HG03442 (cell line): Measurements from ENCODE around the gene REG1B.

Experiments used
- ATAC-seq: cut with Tn5 transposase; IDR thresholded peaks from one replicate; pipeline ENCODE4 v1.9.1; 2021; ENCODE audit warnings: mild to moderate bottlenecking, moderate library complexity; ENCODE audit not compliant: unreplicated experiment

REG1B gene, protein sequence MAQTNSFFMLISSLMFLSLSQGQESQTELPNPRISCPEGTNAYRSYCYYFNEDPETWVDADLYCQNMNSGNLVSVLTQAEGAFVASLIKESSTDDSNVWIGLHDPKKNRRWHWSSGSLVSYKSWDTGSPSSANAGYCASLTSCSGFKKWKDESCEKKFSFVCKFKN

DNA sequence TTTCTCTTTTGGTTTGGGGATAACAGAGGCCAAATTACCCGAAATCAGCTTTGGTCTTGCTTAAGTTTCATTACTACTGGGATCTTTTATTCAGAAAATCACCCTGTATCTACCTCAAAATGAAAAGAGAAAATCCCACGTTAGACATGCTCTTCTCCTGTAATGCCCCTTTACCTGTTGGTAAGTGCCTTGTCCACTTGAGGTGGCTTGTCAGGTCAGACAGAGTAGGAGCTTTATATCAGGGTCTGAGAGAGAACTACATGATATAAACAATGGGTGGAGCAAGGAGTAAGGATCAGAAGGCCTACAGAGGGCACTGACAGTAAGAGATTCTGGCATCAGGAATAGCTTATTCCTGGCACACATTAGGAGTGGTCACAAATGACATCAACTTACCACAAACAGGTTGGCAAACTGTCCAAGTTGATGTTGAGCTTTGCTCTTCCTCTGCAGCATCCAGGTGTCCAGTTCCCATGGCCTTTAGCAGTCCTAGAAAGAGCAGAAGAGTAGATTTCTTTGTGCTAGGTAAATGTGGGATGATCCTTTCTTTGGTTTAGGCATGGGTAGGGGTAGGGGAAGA is at the start of gene REG1B:
Gene REG1B, minus strand, starts transcription at position 209 of the 580 bp plus-strand sequence. CDS start 381 bp downstream, outside the sequence.
- no peak for ATAC-seq

DNA sequence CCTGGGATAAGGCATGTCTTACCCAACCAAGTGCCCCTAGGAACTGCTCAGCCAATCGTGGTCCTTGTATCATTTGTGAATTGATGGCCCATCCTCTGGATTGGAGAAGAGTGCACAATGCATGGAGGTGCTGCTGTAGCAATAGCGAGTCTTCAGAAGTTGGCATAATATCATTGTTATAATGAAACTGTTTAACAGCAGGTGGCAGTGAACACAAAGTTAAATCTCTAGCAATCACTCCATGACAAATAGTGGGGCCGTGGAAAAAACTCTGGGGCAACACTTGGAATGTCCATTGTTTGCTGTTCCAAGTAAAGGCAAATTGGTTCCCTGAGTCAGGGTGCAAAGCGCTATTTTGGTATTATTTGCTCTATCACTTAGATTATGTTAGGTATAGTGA is 43.9 kb upstream of the REG1B start:
- ATAC-seq, result no peak

DNA sequence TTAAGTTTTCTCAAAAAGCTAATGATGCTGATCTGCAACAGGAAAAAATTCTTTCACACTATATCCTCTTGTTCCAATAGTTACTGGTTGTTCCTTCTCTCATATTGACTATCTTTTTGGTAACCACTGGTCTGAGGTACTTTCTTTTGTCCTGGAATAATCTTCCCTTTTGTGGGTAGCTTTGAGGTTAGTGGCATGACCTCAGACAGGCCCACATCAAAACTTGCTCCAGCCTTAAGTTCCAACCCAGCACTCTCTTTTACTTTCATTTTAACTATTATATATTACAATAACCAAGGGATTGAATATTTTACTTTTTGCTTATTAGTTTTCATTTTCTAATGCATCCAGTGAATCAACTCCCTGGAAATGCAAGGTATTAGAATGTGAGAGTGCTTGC is 42.0 kb upstream of the REG1B start:
- no peak for ATAC-seq

DNA sequence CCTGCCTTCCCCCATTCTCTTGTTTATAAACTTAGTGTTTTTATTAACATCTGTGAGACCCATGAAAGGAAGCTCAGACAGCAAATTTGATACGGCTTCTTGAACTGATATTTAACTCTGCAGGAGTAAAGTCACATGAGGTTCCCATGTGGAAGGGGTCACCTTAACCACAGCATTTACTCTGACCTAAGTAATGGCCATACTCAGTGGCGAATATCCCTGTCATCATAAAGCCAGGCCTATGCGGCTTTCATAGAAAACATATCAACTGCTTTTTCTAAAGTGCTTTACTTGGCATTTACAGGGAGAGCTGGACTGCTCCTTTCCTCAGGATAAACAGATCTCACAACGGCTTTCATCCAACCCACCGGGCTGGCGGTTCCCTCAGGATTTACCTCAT is 41.5 kb upstream of the REG1B start:
- no peak for ATAC-seq

DNA sequence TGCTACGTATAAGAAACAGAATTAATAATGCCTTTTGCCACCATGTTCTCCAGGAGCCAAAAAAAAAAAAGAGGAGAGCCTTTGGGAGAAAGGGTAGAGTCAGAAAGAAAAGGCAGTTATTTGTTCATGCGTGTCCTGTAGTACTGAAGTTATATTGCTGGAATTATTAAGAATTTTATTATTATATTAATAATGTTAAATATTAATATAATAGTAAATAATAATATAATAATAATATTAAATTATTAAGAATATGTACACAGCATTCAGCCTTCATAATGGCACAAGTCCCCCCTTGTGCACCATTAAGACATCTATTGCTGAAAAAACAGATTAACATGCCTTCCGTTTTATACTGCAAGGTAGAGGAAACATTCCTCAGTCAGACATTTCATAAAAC is 40.6 kb upstream of the REG1B start:
- ATAC-seq, result no peak

DNA sequence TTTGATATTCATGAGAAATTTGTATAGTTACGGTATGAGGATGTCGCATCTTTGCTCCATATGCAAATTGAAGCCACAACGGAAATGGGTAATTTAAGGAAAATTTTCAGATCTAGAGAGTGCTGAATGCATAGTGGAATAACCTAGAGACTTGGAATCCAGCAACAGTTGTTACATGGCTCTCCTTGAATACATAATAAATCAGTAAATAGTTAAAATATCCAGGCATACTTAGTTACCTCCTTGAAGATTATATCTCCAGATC is 37.9 kb upstream of the REG1B start:
- ATAC-seq, result no peak

DNA sequence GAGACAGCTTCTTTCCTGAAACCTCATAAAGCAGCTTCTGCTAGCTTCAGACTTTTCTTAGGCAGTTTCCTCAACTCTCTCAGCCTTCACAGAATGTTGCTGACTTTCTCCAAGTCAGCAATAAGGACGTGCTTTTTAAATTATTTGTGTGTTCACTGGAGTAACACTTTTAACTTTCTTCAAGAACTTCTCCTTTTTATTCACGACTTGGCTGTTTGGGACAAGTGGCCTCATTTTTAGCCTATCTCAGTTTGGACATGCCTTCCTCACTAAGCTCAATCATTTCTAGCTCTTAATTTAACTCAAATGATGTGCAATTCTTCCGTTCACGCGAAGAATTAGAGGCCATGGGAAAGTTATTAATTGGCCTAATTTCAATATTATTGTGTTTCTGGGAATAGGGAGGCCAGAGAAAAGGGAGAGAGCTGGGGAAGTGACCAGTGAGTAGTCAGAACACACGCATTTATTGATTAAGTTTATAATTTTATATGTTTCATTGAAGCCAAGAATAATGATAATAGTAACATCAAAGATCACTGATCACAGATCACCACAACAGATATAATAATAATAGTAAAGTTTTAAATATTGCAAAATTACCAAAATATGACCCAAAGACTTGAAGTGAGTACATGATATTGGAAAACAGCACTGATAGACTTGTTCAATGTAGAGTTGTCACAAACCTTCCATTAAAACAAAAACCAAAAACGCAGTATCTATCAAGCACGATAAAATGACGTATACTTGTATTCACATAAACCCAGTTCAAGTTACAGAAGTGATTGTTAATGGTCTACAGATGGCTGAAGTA is 37.3 kb upstream of the REG1B start:
- ATAC-seq, result no peak

DNA sequence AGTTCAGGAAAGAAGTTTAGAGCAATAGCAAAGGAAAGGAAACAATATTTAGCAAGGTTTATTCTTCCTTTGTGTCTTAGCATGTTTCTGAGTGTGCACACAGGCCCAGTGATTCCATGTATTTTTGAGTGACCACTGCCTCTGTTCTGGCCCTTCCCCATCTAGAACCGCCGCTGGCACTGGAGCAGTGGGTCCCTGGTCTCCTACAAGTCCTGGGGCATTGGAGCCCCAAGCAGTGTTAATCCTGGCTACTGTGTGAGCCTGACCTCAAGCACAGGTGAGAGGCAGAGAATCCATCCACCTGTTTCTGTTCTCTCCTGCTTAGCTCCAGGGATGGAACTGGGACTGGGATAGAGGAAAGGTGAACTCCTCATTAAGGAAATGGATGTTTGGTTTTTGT is 34.9 kb upstream of the REG1B start:
- no peak for ATAC-seq

DNA sequence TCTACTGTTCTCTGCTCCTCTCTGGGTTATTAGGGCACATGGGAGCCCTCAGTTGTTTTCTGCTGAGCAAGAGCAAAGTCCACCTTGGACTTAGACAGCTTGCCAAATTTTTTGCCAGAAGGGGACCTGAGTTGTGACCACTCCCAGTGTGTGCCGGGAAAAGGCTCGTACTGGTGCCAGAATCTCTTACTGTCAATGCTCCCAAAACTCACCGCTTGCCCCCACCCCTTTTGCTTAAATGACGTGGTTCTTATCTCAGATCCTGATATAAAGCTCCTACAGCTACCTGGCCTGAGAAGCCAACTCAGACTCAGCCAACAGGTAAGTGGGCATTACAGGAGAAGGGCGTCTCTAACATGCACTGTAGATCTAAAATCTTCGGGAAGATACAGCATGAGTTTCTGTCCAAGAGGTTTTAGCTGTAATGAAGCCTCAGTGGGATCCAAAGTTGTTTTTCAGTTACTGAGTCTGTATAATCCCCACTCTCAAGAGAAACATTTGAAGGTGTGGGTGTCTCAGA is 32.5 kb upstream of the REG1B start, which contains the start of gene REG1A:
Gene REG1A, plus strand, starts transcription at position 295 of the 520 bp plus-strand sequence. CDS start 374 bp downstream, outside the sequence.
- no peak for ATAC-seq

DNA sequence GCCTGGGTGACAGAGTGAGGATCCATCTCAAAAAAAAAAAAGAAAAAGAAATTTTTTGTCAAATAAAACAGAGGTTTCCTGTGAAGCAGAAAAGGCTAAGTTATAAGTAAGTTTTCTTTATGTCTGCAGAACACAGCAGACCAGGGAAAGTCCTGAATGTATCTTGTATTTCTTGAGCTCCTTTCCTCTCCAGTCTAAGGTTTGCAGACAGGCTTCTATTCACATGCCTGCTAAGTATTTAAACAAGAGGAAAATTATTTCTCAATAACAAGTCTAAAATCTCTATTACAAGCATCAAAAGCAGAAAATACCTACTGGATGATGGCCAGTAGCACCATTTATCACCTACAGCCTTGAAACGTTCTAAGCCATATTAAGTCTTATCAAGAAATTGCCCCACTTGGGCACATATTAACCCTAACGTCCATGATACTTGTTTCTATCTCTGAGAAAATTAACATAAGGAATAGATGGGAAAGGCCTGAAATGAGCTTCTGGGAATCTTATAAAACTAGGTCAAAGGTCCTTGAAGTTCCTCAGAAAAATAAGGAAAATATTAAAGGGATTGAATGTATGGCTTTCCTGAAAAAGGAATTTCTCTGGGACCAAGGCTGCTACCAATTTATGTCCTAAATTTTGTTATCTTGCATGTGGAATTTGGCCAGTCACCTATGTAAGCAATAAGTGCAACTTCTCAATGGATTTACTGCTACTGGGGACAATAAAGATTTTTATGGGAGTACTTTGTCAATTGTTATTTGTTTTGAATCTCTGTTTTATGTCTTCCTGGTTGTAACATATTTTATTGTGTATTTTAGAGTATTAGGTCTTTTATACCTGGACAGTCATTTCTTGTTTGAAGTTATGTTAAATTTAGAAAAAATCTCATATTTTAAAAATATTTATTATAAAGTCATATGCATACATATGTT is 29.5 kb upstream of the REG1B start:
- no peak for ATAC-seq

DNA sequence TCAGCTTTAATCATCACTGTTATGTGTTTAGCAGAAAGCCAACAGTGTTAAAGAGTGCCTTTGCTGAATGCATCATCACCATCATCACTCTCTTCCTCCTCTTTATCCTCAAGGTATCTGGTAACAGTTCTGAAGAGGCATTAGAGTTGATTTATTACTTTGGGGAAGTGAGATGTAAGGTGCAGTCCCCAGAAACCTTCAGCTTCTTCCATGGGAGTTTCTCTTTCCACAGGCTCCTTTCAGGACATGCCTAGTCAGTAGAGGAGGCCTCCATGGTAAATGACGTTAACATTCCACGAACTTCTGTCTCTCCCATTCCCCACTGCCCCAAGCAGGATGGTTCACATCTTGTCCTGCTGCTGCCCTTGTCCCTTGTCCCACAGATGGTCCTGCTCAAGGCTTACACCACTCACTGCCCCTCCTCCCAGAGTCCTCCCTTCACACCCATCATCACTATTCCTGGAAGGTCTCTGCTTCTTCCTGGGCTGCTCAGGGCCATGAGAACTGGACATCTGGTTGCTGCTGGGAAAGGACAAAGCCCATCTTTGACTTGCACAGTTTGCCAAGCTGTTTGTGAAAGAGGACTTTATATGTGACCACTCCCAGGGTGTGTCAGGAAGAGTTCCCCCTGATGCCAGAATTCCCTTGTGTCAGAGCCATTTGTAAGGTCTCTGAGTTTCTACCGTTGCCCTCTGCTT is 27.2 kb upstream of the REG1B start:
- ATAC-seq, result no peak

DNA sequence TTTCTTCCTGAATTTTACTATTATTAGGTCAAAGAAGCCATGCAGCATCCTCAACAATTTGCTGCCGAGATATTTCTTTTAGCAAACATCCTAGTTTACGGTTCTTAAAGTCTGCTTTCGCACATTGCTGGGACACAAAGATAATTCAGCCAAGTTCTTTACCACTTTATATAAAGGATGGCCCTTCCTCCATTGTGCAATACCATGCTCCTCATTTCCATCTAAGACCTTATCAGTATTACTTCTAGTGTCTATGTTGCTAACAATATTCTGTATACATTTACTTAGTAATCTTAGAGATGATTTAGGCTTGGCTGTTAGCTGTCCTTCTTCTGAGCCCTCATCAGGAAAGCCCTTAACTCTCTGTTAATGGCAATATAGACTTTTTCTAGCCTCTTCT is 24.5 kb upstream of the REG1B start:
- no peak for ATAC-seq

DNA sequence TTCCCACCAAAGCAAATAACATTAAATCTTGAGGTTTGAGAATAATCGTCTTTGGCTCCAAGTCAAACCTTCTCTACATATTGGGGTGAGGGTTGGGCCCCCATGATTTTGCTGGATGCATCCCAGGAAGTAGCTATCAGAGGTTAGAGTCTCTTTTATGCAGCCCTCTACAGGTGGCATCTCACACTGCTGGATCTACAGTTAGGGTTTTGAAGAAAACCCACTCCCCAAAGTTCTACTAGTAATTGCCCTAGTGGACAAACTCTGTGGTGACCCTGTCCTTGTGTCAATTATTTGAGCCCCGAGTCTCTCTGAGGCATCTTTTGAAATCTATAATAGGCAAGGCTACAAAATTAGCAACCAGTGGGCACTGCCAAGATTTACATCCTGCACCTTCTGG is 17.5 kb upstream of the REG1B start:
- no peak for ATAC-seq

DNA sequence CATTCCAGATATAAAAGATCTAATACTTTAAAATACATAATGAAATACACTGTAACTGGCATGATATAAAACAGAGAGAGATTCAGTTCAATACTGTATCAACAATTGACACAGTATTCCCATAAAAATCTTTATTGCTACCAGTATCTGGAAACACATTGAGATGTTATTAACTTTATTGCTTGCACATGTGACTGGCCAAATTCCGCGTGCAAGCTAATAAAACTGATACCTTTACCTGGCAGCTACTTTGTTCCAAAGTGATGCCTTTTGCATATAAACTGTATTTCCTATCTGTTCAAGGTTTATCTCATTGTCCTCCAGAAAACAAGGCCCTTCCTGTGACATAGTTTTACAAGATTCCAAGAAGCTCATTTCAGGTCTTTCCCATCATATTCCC is 15.4 kb upstream of the REG1B start:
- no peak for ATAC-seq

DNA sequence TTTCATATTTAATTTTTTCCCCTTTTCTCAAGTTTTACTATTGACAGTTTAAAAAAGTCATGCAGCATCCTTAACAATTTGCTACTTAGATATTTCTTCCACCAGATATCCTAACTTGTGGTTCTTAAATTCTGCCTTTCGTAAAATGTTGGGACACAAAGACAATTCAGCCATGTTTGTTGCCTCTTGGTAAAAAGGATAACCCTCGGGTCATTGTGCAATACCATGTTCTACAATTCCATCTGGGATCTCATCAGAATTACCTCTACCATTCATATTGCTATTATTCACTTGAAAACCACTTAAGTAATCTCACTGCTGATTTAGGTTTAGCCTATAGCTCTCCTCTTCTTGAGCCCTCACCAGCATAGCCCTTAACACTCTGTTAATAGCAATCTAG is 13.2 kb upstream of the REG1B start:
- no peak for ATAC-seq

DNA sequence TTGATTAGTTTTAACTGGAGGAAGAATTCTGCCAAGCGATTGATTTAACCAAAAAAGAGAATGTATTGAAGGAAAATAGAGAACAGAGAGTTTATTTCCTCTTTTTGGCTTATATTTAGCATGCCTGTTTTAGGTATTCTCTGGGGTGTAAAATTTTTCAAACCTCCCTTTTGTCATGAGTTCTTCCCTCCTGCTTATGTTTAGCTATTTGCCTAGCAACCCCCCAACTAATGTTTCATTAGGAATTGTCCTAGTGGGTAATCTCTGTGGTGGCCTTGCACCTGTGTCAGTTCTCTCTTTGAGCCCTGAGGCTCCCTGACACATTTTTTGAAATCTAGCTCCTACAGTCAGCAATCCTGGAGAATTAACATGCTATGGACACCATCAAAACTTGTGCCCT is 12.5 kb upstream of the REG1B start:
- ATAC-seq, result no peak

DNA sequence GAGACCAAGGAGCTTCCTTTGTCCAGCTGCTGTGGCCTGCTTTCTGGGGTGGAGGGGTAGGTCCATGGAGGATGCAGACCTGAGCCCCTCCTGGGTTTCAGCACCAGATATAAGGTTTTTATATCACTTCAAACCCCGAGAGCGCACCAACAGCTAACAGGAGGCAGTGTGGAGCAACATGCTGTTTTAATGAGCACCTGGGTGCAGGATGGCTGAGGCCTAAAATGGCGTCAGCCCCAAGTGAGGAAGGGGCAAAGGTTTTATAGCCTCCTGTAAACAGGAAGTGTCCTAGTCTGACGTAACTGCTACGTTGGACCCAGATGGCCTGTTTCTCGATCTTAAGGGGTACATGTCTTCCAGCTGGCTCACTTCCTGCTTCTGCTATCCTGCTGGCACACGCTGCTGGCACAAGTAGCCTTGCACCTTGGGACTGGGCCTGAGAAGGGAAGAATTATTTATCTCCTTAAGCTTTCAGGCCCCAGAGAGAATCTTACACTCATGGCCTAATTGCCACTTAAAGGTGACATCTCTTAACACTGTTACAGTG is 11.4 kb upstream of the REG1B start:
- no peak for ATAC-seq

DNA sequence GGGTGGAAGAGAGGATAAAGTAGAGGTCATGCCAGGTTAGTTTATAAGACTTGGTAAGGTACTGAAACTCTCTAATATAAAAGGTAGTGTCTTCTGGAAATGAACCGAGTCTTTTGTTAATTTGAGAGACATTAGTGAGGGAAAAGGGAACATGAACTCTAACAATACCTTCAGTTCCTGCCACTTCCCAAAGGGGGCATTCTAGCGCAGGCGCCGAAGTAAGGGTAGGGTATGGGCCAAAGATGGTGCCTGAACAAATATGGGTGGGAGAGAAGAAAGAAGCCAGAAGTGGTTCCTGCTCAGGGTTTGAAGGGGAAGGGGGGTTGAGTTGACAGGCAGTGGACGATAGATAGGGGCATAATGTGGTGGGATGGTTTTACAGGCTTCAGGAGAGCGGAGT is 10.1 kb upstream of the REG1B start:
- ATAC-seq, result no peak

DNA sequence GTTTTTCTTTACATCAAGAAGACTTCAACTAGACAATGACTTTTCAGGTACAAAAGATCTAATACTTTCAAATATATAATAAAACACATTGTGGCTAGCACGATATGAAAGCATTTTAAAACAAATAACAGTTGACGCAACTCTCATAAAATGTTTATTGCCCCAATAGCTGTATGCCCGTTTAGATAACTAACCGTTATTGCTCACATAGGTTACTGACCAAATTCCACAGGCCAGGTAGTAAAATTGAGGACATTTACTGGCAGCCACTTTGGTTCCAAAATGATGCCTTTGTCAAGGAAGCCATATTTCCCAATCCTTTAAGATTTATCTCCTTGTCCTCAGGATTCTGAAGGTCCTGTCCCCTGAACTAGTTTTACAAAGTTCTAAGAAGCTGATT is 2.9 kb upstream of the REG1B start:
- no peak for ATAC-seq

DNA sequence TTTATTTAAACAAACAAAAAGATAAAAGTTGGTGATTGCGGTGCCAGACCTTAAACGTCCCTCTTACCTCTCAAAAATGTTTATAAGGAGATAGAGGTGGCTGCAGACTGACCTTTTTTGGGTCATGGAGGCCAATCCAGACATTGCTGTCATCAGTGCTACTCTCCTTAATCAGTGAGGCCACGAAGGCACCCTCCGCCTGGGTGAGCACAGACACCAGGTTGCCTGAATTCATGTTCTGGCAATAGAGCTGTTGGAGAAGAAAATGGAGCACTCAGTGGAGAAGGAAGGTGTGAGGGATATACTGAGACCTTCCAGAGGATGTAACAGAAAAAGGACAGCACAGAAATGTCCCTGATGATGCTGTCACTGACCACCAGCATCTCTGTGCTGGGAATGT is 1.5 kb downstream of the REG1B start:
- ATAC-seq, result no peak
